ENCODE measurements around the gene HSD17B4. TPM values are rescaled to one million over a fixed set of nuclear protein-coding genes. Genes with fewer than 3 reads are reported as not detected.
"Not testable (repeated sequence)": the region's sequence is repeated elsewhere in the genome, so short reads cannot be mapped to it uniquely, and the experiment has no call there.

HSD17B4 gene
- total RNA-seq, 4 donors from 2014 or later: 105 to 224 (median 166) TPM

GRCh38 chr5:119445544-119445943 lies 6.8 kb upstream of the HSD17B4 start:
- H3K4me1 ChIP-seq: no peaks in the 10 kb centered on the region
- in situ Hi-C loops (cut with MboI; ENCODE audit: low pct_ligation_motif_present in 1 of 4, low pct_unique_long_range_greater_than_20kb in 1 of 4, low sequenced_read_pairs in 3 of 4): no loop called here
- WGBS, 2 donors (ENCODE audit: low coverage in 1 of 2): 75 to 83% methylated on average over 10 to 13 of the region's 13 CpGs
- no peak overlapping the region for H3K4me3 ChIP-seq
- H3K36me3 ChIP-seq: no peaks in the 10 kb centered on the region
- no peak for TF ChIP-seq POLR2AphosphoS5 (IDR thresholded peaks at IDR 0.05)
- no peak for TF ChIP-seq POLR2A (IDR thresholded peaks at IDR 0.05)
- no peak for TF ChIP-seq EP300 (IDR thresholded peaks at IDR 0.05; ENCODE audit: low read depth)
- intact Hi-C loops (cut with DNase I; ENCODE audit: low total_unique reads): no loop called here
- no peaks in the 10 kb centered on the region for H3K27me3 ChIP-seq
- no peak overlapping the region for H3K27ac ChIP-seq
- DNase-seq: no peak
- no peaks in the 10 kb centered on the region for H3K9me3 ChIP-seq

GRCh38 chr5:119449882-119450281 lies 2.4 kb upstream of the HSD17B4 start:
- intact Hi-C loops (cut with DNase I; ENCODE audit: low total_unique reads): no loop called here
- Histone ChIP-seq H3K36me3 (no peaks in the 10 kb centered on the region), H3K27me3 (no peaks in the 10 kb centered on the region), H3K4me3 (no peak overlapping the region), H3K27ac (no peak overlapping the region), H3K9me3 (no peaks in the 10 kb centered on the region), H3K4me1 (peaks cover 0 to 17% (median 13%) of the 10 kb centered on the region in 4 donors)
- no peak for TF ChIP-seq EP300 (IDR thresholded peaks at IDR 0.05; ENCODE audit: low read depth)
- no peak for TF ChIP-seq POLR2A (IDR thresholded peaks at IDR 0.05)
- TF ChIP-seq CTCF (IDR thresholded peaks at IDR 0.05): no peak
- no peak for TF ChIP-seq POLR2AphosphoS5 (IDR thresholded peaks at IDR 0.05)
- in situ Hi-C loops (cut with MboI; ENCODE audit: low pct_ligation_motif_present in 1 of 4, low pct_unique_long_range_greater_than_20kb in 1 of 4, low sequenced_read_pairs in 3 of 4): no loop called here
- WGBS, 2 donors (ENCODE audit: low coverage in 1 of 2): 86 to 87% methylated on average over 3 of the region's 3 CpGs
- DNase-seq: no peak

- peaks cover 0 to 17% (median 13%) of the 10 kb centered on the region in 4 donors for H3K4me1 ChIP-seq
- DNase-seq; H3K27me3 ChIP-seq; H3K27ac ChIP-seq; H3K4me3 ChIP-seq; H3K9me3 ChIP-seq; intact Hi-C loops (cut with DNase I; ENCODE audit: low total_unique reads); H3K36me3 ChIP-seq; in situ Hi-C loops (cut with MboI; ENCODE audit: low pct_ligation_motif_present in 1 of 4, low pct_unique_long_range_greater_than_20kb in 1 of 4, low sequenced_read_pairs in 3 of 4): not testable (repeated sequence)
- WGBS, 2 donors (ENCODE audit: low coverage in 1 of 2): 74% methylated on average over 4 of the region's 4 CpGs; no CpG with 5 or more reads in 1 of the 2 donors
These were observed 1.7 kb upstream of the HSD17B4 start for GRCh38 chr5:119450627-119451026.

GRCh38 chr5:119451561-119451960 lies 736 bp upstream of the HSD17B4 start:
- WGBS, 2 donors (ENCODE audit: low coverage in 1 of 2): 79 to 85% methylated on average over 2 to 4 of the region's 4 CpGs
- no peak overlapping the region for H3K27ac ChIP-seq
- TF ChIP-seq EP300 (IDR thresholded peaks at IDR 0.05; ENCODE audit: low read depth): no peak
- no peak for TF ChIP-seq CTCF (IDR thresholded peaks at IDR 0.05)
- no peak for TF ChIP-seq POLR2A (IDR thresholded peaks at IDR 0.05)
- TF ChIP-seq POLR2AphosphoS5 (IDR thresholded peaks at IDR 0.05): no peak
- H3K36me3 ChIP-seq: no peaks in the 10 kb centered on the region
- H3K4me1 ChIP-seq: peaks cover 0 to 17% (median 13%) of the 10 kb centered on the region in 4 donors
- H3K27me3 ChIP-seq: no peaks in the 10 kb centered on the region
- no peak for DNase-seq
- in situ Hi-C loops (cut with MboI; ENCODE audit: low pct_ligation_motif_present in 1 of 4, low pct_unique_long_range_greater_than_20kb in 1 of 4, low sequenced_read_pairs in 3 of 4) (no loop called here), intact Hi-C loops (cut with DNase I; ENCODE audit: low total_unique reads) (no loop called here)
- no peak overlapping the region for H3K4me3 ChIP-seq
- no peaks in the 10 kb centered on the region for H3K9me3 ChIP-seq

- H3K4me3 ChIP-seq: peak overlapping the region in 3 of 4 donors; percentile 55 to 65 (median 58)
- in situ Hi-C loops (cut with MboI; ENCODE audit: low pct_ligation_motif_present in 1 of 4, low pct_unique_long_range_greater_than_20kb in 1 of 4, low sequenced_read_pairs in 3 of 4): no loop called here
- no peak for DNase-seq
- intact Hi-C loops (cut with DNase I; ENCODE audit: low total_unique reads): no loop called here
- H3K27me3 ChIP-seq: no peaks in the 10 kb centered on the region
- no peaks in the 10 kb centered on the region for H3K36me3 ChIP-seq
- WGBS, 2 donors (ENCODE audit: low coverage in 1 of 2): 29% methylated on average over 6 of the region's 6 CpGs; no CpG with 5 or more reads in 1 of the 2 donors
- H3K27ac ChIP-seq: peak overlapping the region; percentile 85 to 89 (median 88)
- H3K4me1 ChIP-seq: peaks cover 0 to 17% (median 13%) of the 10 kb centered on the region in 4 donors
- no peak for TF ChIP-seq POLR2AphosphoS5 (IDR thresholded peaks at IDR 0.05)
- TF ChIP-seq EP300 (IDR thresholded peaks at IDR 0.05; ENCODE audit: low read depth): no peak
- TF ChIP-seq CTCF (IDR thresholded peaks at IDR 0.05): no peak
- TF ChIP-seq POLR2A (IDR thresholded peaks at IDR 0.05): no peak
- H3K9me3 ChIP-seq: no peaks in the 10 kb centered on the region
These were observed 281 bp upstream of the HSD17B4 start for GRCh38 chr5:119452060-119452372.

Data from transverse colon (tissue), 4 donors.